Heart right ventricle (tissue), 16 donors: ENCODE data around the gene BYSL. TPM values are rescaled to one million over a fixed set of nuclear protein-coding genes. Genes with fewer than 3 reads are reported as not detected.
A peak's percentile ranks its signal among the peaks of the same experiment; 100 is the strongest.

Experiments
- ATAC-seq, 8 donors: fragments of 200-7000 bp; cut with Tn5 transposase; one replicate each; pipeline ENCODE4 v1.9.1; 2020; ENCODE audit warnings: mild to moderate bottlenecking in 8 of 8, moderate library complexity in 8 of 8, moderate number of reproducible peaks in 1 of 8
- DNase-seq, 2 donors: peaks; one replicate each; pipeline ENCODE4 v3.0.0-alpha.2; 2020
- H3K27ac ChIP-seq, 10 donors: fragments of 200-600 bp; sonication (generic) in 2 of 10; one replicate each; pipeline versions ENCODE4 v1.5.0 to v1.8.0; 2020 to 2022; ENCODE audit warnings: mild to moderate bottlenecking in 3 of 10
- H3K27me3 ChIP-seq, 7 donors: fragments of 200-600 bp; one replicate each; pipeline ENCODE4 v1.8.0; 2021 to 2022; ENCODE audit warnings: mild to moderate bottlenecking in 2 of 7
- H3K36me3 ChIP-seq, 9 donors: fragments of 200-600 bp; sonication (generic) in 1 of 9; one replicate each; pipeline versions ENCODE4 v1.5.0 to v1.8.0; 2020 to 2022; ENCODE audit warnings: mild to moderate bottlenecking in 2 of 9
- H3K4me1 ChIP-seq, 9 donors: fragments of 200-600 bp; sonication (generic) in 1 of 9; one replicate each; pipeline versions ENCODE4 v1.5.0 to v1.8.0; 2020 to 2022; ENCODE audit warnings: mild to moderate bottlenecking in 4 of 9
- H3K4me3 ChIP-seq, 10 donors: fragments of 200-600 bp; sonication (generic) in 2 of 10; one replicate each; pipeline versions ENCODE4 v1.5.0 to v1.8.0; 2020 to 2022; ENCODE audit warnings: mild to moderate bottlenecking in 7 of 10, moderate library complexity in 2 of 10
- H3K9me3 ChIP-seq, 11 donors: fragments of 200-600 bp in 10 of 11; sonication (generic) in 2 of 11; one replicate each; pipeline versions ENCODE4 v1.5.0 to v1.8.0; 2013 to 2022; ENCODE audit warnings: mild to moderate bottlenecking in 2 of 11, control low read depth in 1 of 11, moderate library complexity in 1 of 11
- CTCF ChIP-seq, 9 donors: fragments of 200-600 bp; sonication (generic) in 2 of 9; IDR thresholded peaks; one replicate each; pipeline versions ENCODE4 v1.5.0 to v1.8.0; 2021 to 2022; ENCODE audit warnings: antibody characterized with exemption in 9 of 9, mild to moderate bottlenecking in 5 of 9, moderate library complexity in 1 of 9
- WGBS, 2 donors: extraction: QIAGEN DNeasy Blood & Tissue Kit; methylation state at CpG; one replicate each; pipeline ENCODE4 v1.1.7; 2013; ENCODE audit warnings: inconsistent platforms in 1 of 2; 5-methylcytosine and 5-hydroxymethylcytosine counted together
- intact Hi-C, 10 donors: fragments of 100-400 bp; cut with DNase I; formaldehyde crosslinking; loops; one replicate each; pipeline versions ENCODE4 v1.11.1 to v1.14.2; 2022
- polyA plus RNA-seq, 2 donors: library from polyadenylated mRNA; stranded (reverse); fragments of 200-250 nt; gene quantifications; one replicate each; pipeline ENCODE4 v1.2.3, GENCODE V29; 2013
- total RNA-seq, 10 donors: library from RNA; stranded (reverse); fragmentation: NEBNext Ultra II Directional in 3 of 10; extraction: Animal tissue kit (Norgen Biotek cat#: 25700) in 3 of 10; gene quantifications; one replicate each; pipeline versions ENCODE4 v1.2.1 to v1.2.4, GENCODE V29; 2021 to 2023
- donor health status: Arrhythmogenic right ventricular cardiomyopathy.
- donor health status: ischemic (EF 13 %, LVEDD 7.1; RV severe dilation, severe dysfunction).
- donor health status: healthy with polysubstance abuse.
- donor health status: DM: no; HTN: yes; CAD: no.
- donor health status: DM: no; HTN: no; CAD: no.
- donor health status: ischemic (EF 25% LVEDD 6.9; RV normal size, moderate dysfunction).
- donor health status: ischemic (EF 25% LVEDD 5.7; RV mildly dilated, moderate dysfunction).
- donor health status: healthy.
- donor health status: DM: yes; HTN: yes; CAD: no.
- donor health status: Ischemic cardiomyopathy.
- donor health status: ischemic (EF 35%, LVEDD 5.7; RV mildly dilated, moderate dysfunction).
- donor health status: nonischemic (EF 11% LVEDD 7.7; RV severe dilation, severe dysfunction).
- donor health status: DM: yes; HTN: yes; CAD: no.
- donor health status: PGD.
- donor health status: ischemic (EF 29% LVEDD 5.4; RV normal size, mild dysfunction).
- donor health status: nonischemic (EF 23%, LVEDD 6.1; RV moderate dilation, normal function).

The BYSL gene
- total and polyA plus RNA-seq, 12 donors, result 4.3 to 20.0 (median 9.9) TPM

GRCh38 chr6:41967312-41968287 lies 46.3 kb downstream of the BYSL start:
- WGBS, 2 donors, result 94 to 97% methylated on average over 7 of the region's 7 CpGs
- DNase-seq (no peak), ATAC-seq (no peak)
- no peaks in the 10 kb centered on the region for H3K27me3 ChIP-seq
- H3K27ac ChIP-seq, result no peak overlapping the region
- no peaks in the 10 kb centered on the region for H3K9me3 ChIP-seq
- TF ChIP-seq CTCF (IDR thresholded peaks at IDR 0.05), result no peak
- intact Hi-C loops, result no loop called here
- no peak overlapping the region for H3K4me3 ChIP-seq
- H3K36me3 ChIP-seq, result peaks cover 0 to 6% (median 0%) of the 10 kb centered on the region in 9 donors
- peaks cover 0 to 38% (median 10%) of the 10 kb centered on the region in 9 donors for H3K4me1 ChIP-seq

GRCh38 chr6:41970436-41970846 lies 49.1 kb downstream of the BYSL start:
- WGBS, 2 donors, result 43 to 51% methylated on average over 4 of the region's 4 CpGs
- intact Hi-C loops, result loop anchor here in 1 of 10 donors (5.0 kb wide), 1 partner anchor 37 kb away; no protein-coding TSS in a partner anchor
- Histone ChIP-seq H3K36me3 (peaks cover 0 to 6% (median 0%) of the 10 kb centered on the region in 9 donors), H3K9me3 (no peaks in the 10 kb centered on the region), H3K4me3 (no peak overlapping the region), H3K27me3 (no peaks in the 10 kb centered on the region), H3K27ac (peak overlapping the region in 4 of 10 donors; percentile 9 to 68 (median 32)), H3K4me1 (peaks cover 0 to 40% (median 10%) of the 10 kb centered on the region in 9 donors)
- ATAC-seq (peak in 4 of 8 donors; percentile 47 to 83 (median 60)), DNase-seq (no peak)
- TF ChIP-seq CTCF (IDR thresholded peaks at IDR 0.05), result no peak

- Histone ChIP-seq H3K4me1 (peaks cover 0 to 30% (median 10%) of the 10 kb centered on the region in 9 donors), H3K9me3 (no peaks in the 10 kb centered on the region), H3K36me3 (no peaks in the 10 kb centered on the region), H3K4me3 (no peak overlapping the region), H3K27ac (no peak overlapping the region), H3K27me3 (no peaks in the 10 kb centered on the region)
- intact Hi-C loops, result loop anchor here in 1 of 10 donors (5.0 kb wide), 1 partner anchor 34 kb away; no protein-coding TSS in a partner anchor
- TF ChIP-seq CTCF (IDR thresholded peaks at IDR 0.05), result no peak
- DNase-seq (no peak), ATAC-seq (no peak)
- WGBS, 2 donors, result 50 to 63% methylated on average over 2 of the region's 2 CpGs
These were observed 51.5 kb downstream of the BYSL start for GRCh38 chr6:41972826-41973225.

GRCh38 chr6:41974281-41974825 lies 53.1 kb downstream of the BYSL start:
- H3K9me3 ChIP-seq, result no peaks in the 10 kb centered on the region
- no peak overlapping the region for H3K4me3 ChIP-seq
- intact Hi-C loops, result loop anchor here in 1 of 10 donors (5.0 kb wide), 1 partner anchor 33 kb away; no protein-coding TSS in a partner anchor
- H3K36me3 ChIP-seq, result no peaks in the 10 kb centered on the region
- H3K27me3 ChIP-seq, result no peaks in the 10 kb centered on the region
- DNase-seq (no peak), ATAC-seq (no peak)
- TF ChIP-seq CTCF (IDR thresholded peaks at IDR 0.05), result no peak
- no peak overlapping the region for H3K27ac ChIP-seq
- WGBS, 2 donors, result 93% methylated on average over 4 to 5 of the region's 5 CpGs
- H3K4me1 ChIP-seq, result peaks cover 0 to 28% (median 10%) of the 10 kb centered on the region in 9 donors
